ENCODE data around the gene FAM72A. TPM values are rescaled to one million over a fixed set of nuclear protein-coding genes. Genes with fewer than 3 reads are reported as not detected.

Gene FAM72A
- total and polyA plus RNA-seq, 2 of the 4 experiments (the other 2 are of a cell fraction), result 2.2 to 5.0 TPM

DNA sequence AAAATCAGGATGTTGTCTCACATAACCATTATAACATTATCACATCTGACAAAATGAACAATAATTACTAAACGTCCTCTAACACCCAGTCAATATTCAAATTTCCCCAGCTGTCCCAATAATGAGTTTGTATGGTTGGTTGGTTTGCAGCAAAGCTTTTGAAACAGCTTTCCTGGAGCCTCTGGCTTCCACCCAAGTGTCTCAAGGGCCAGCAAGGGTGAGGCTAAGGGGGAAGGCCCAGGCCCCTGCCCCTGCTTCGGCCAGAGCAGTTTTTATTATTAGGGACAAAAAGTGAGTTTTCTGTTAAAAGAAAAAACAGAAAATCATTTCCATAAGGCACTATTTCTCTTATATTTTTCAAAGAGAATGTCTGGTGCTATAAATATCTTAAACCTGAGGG lies 66.4 kb downstream of the FAM72A start:
- Histone ChIP-seq H4K20me1 (ENCODE audit: insufficient read depth, low read length) (no peaks in the 10 kb centered on the region), H2BK20ac (ENCODE audit: low read depth, low read length) (no peak overlapping the region), H3K23ac (ENCODE audit: low read depth, low read length) (no peak overlapping the region), H4K5ac (ENCODE audit: low read depth, low read length) (no peak overlapping the region), H3K36me3 (ENCODE audit: control insufficient read depth, insufficient read depth, low read length) (no peaks in the 10 kb centered on the region), H2BK5ac (ENCODE audit: low read depth, low read length, poor library complexity, severe bottlenecking) (no peak overlapping the region), H4K8ac (ENCODE audit: low read depth in 2 of 2, low read length in 2 of 2) (no peak overlapping the region), H3K27ac (ENCODE audit: insufficient read depth, low read length) (no peak overlapping the region), H3K4me2 (ENCODE audit: low read depth, low read length) (no peak overlapping the region), H3K56ac (ENCODE audit: extremely low read depth, insufficient read depth, low read length) (no peak overlapping the region), H3K27me3 (ENCODE audit: control insufficient read depth, insufficient read depth, low read length) (peaks cover 54% of the 10 kb centered on the region), H3K79me1 (ENCODE audit: low read depth in 1 of 2, low read length in 2 of 2) (no peaks in the 10 kb centered on the region), H4K91ac (ENCODE audit: insufficient read depth, low read depth, low read length) (no peak overlapping the region), H3K18ac (ENCODE audit: low read depth, low read length) (no peak overlapping the region), H2BK120ac (ENCODE audit: low read depth, low read length) (no peak overlapping the region), H2AFZ (replicated peaks; ENCODE audit: low read length, poor library complexity) (no peak overlapping the region), H2AK9ac (replicated peaks; ENCODE audit: low read depth, low read length, poor library complexity) (no peak overlapping the region), H3K9me1 (ENCODE audit: insufficient read depth, low read length) (no peaks in the 10 kb centered on the region), H3K9ac (ENCODE audit: low read depth, low read length) (no peak overlapping the region), H3K9me3 (ENCODE audit: control insufficient read depth, insufficient read depth, low read length) (peaks cover 10% of the 10 kb centered on the region), H3K14ac (replicated peaks; ENCODE audit: low read depth, low read length) (no peak overlapping the region), H2BK15ac (ENCODE audit: low read depth, low read length) (no peak overlapping the region), H3K4me1 (ENCODE audit: control insufficient read depth, insufficient read depth, low read length) (no peaks in the 10 kb centered on the region), H2AK5ac (ENCODE audit: low read depth, low read length) (no peak overlapping the region), H3K4me3 (ENCODE audit: insufficient read depth, low read depth, low read length) (no peak overlapping the region), H3K4ac (ENCODE audit: low read depth, low read length) (no peak overlapping the region)
- POLR2A ChIA-PET (ENCODE audit: unreplicated experiment), result no interaction called here
- TF ChIP-seq SMC3 (IDR thresholded peaks at IDR 0.05; ENCODE audit: low read depth, low read length) (no peak), FOS (IDR thresholded peaks at IDR 0.05; ENCODE audit: low read depth, low read length) (no peak), RAD21 (IDR thresholded peaks at IDR 0.05; ENCODE audit: low read length) (no peak), RCOR1 (IDR thresholded peaks at IDR 0.05; ENCODE audit: insufficient replicate concordance, low read length) (no peak), RFX5 (IDR thresholded peaks at IDR 0.05; ENCODE audit: low read depth, low read length) (no peak), BHLHE40 (IDR thresholded peaks at IDR 0.05; ENCODE audit: low read depth, low read length) (no peak), MAFK (IDR thresholded peaks at IDR 0.05; ENCODE audit: low read depth, low read length) (no peak), CEBPB (IDR thresholded peaks at IDR 0.05; ENCODE audit: low read depth, low read length) (no peak), NFE2L2 (IDR thresholded peaks at IDR 0.05; ENCODE audit: low read depth, low read length) (no peak), POLR2A (IDR thresholded peaks at IDR 0.05; ENCODE audit: low read depth, low read length) (no peak), MXI1 (IDR thresholded peaks at IDR 0.05; ENCODE audit: borderline replicate concordance, low read depth, low read length) (no peak), MAZ (IDR thresholded peaks at IDR 0.05; ENCODE audit: borderline replicate concordance, low read depth, low read length) (no peak), CHD1 (IDR thresholded peaks at IDR 0.05; ENCODE audit: low read depth, low read length) (no peak)
- TF ChIP-seq, protein P1, sequence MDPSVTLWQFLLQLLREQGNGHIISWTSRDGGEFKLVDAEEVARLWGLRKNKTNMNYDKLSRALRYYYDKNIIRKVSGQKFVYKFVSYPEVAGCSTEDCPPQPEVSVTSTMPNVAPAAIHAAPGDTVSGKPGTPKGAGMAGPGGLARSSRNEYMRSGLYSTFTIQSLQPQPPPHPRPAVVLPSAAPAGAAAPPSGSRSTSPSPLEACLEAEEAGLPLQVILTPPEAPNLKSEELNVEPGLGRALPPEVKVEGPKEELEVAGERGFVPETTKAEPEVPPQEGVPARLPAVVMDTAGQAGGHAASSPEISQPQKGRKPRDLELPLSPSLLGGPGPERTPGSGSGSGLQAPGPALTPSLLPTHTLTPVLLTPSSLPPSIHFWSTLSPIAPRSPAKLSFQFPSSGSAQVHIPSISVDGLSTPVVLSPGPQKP (IDR thresholded peaks at IDR 0.05; ENCODE audit: borderline replicate concordance, low read depth, low read length), result no peak
- TF ChIP-seq, protein P2, sequence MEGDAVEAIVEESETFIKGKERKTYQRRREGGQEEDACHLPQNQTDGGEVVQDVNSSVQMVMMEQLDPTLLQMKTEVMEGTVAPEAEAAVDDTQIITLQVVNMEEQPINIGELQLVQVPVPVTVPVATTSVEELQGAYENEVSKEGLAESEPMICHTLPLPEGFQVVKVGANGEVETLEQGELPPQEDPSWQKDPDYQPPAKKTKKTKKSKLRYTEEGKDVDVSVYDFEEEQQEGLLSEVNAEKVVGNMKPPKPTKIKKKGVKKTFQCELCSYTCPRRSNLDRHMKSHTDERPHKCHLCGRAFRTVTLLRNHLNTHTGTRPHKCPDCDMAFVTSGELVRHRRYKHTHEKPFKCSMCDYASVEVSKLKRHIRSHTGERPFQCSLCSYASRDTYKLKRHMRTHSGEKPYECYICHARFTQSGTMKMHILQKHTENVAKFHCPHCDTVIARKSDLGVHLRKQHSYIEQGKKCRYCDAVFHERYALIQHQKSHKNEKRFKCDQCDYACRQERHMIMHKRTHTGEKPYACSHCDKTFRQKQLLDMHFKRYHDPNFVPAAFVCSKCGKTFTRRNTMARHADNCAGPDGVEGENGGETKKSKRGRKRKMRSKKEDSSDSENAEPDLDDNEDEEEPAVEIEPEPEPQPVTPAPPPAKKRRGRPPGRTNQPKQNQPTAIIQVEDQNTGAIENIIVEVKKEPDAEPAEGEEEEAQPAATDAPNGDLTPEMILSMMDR (conservative IDR thresholded peaks at IDR 0.05; ENCODE audit: low read depth, low read length), result no peak
- TF ChIP-seq, protein P3, sequence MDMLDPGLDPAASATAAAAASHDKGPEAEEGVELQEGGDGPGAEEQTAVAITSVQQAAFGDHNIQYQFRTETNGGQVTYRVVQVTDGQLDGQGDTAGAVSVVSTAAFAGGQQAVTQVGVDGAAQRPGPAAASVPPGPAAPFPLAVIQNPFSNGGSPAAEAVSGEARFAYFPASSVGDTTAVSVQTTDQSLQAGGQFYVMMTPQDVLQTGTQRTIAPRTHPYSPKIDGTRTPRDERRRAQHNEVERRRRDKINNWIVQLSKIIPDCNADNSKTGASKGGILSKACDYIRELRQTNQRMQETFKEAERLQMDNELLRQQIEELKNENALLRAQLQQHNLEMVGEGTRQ (IDR thresholded peaks at IDR 0.05; ENCODE audit: low read depth, low read length), result no peak
- BruUV-seq (replicated peaks), result no TSS peak
- in situ Hi-C loops (cut with MboI; ENCODE audit: low sequenced_read_pairs) (no loop called here), dilution Hi-C loops (cut with HindIII; ENCODE audit: low sequenced_read_pairs, unreplicated experiment) (no loop called here), intact Hi-C loops (cut with micrococcal nuclease) (no loop called here)
- CTCF ChIA-PET, result no interaction called here
- WGBS, 2 experiments (ENCODE audit: extremely low coverage in 2 of 2, insufficient read length in 1 of 2), result no CpG with 5 or more reads among the region's 2 CpGs
- DNase-seq (no peak), ATAC-seq (ENCODE audit: low read depth) (no peak)
